HepG2 (cell line): ENCODE results near the gene CDKN3. TPM values are rescaled to one million over a fixed set of nuclear protein-coding genes. Genes with fewer than 3 reads are reported as not detected.

Source experiments
- ATAC-seq: fragments of 200-7000 bp; cut with Tn5 transposase; 3 replicates; pipeline ENCODE4 v1.9.1; 2020; ENCODE audit warnings: mild to moderate bottlenecking, moderate library complexity
- BruUV-seq: library from RNA; stranded (reverse); fragments of 400-500 nt; replicated peaks from 2 replicates; lab custom pipeline; 2021; lab: Mats Ljungman, UMichigan
- CTCF ChIA-PET: fragments of 300-600 bp; formaldehyde crosslinking; extraction: SDS; loops from one replicate; lab custom pipeline; 2021; ENCODE audit warnings: low total read pairs, inconsistent platforms, low intra/inter-chr PET ratio; lab: Yijun Ruan, JAX
- POLR2A ChIA-PET: fragments of 350-600 bp; sonication (Branson Sonifier 250); formaldehyde crosslinking; loops from one replicate; lab custom pipeline; 2020; ENCODE audit warnings: antibody characterized with exemption, inconsistent platforms; lab: Yijun Ruan, JAX
- DNase-seq: peaks from one replicate; pipeline ENCODE4 v3.0.0-alpha.2; 2015; ENCODE audit warnings: low spot score
- FAIRE-seq: peaks from 3 replicates; lab custom pipeline; 2011; peaks lifted over from hg19 to GRCh38; lab: Jason Lieb, UNC
- H2AFZ ChIP-seq: one replicate; pipeline ENCODE4 v1.6.1; 2011; ENCODE audit warnings: low read length, inconsistent platforms
- H3K27ac ChIP-seq: fragments of 300-600 bp; 3 replicates; pipeline ENCODE4 v1.8.0; 2011; ENCODE audit warnings: mixed run types, mild to moderate bottlenecking, mixed read lengths, low read length, inconsistent platforms; ENCODE audit not compliant: insufficient read depth; ENCODE audit errors: extremely low read length
- H3K27me3 ChIP-seq, 2 experiments: fragments of 200-600 bp in 1 of 2; 2 replicates in 1 of 2; 3 replicates in 1 of 2; pipeline versions ENCODE4 v1.6.0 to v1.8.0; 2011; ENCODE audit warnings: low read length in 2 of 2, mild to moderate bottlenecking in 2 of 2, moderate library complexity in 2 of 2, inconsistent platforms in 1 of 2; ENCODE audit not compliant: insufficient read depth in 2 of 2, control insufficient read depth in 1 of 2
- H3K36me3 ChIP-seq, 2 experiments: fragments of 200-600 bp in 1 of 2; replicated peaks in 1 of 2; 2 replicates in 1 of 2; 3 replicates in 1 of 2; pipeline versions ENCODE4 v1.5.1 to v1.8.0; 2011; ENCODE audit warnings: low read length in 2 of 2, inconsistent platforms in 1 of 2; ENCODE audit not compliant: insufficient read depth in 2 of 2, control insufficient read depth in 1 of 2
- H3K4me1 ChIP-seq: 2 replicates; pipeline ENCODE4 v1.5.1; 2012; ENCODE audit warnings: low read length, inconsistent platforms; ENCODE audit not compliant: insufficient read depth
- H3K4me2 ChIP-seq: 2 replicates; pipeline ENCODE4 v1.6.0; 2011; ENCODE audit warnings: low read depth, low read length, inconsistent platforms
- H3K4me3 ChIP-seq, 3 experiments: fragments of 200-600 bp in 1 of 3; sonication (generic), shearing (Covaris generic) in 1 of 3; replicated peaks in 1 of 3; 2 replicates each; pipeline ENCODE4 v1.5.1; 2011 to 2016; ENCODE audit warnings: low read length in 3 of 3, inconsistent platforms in 2 of 3, low read depth in 2 of 3, mild to moderate bottlenecking in 2 of 3, control low read depth in 1 of 3, mixed read lengths in 1 of 3; ENCODE audit not compliant: insufficient read depth in 1 of 3
- H3K79me2 ChIP-seq: one replicate; pipeline ENCODE4 v1.6.1; 2011; ENCODE audit warnings: low read length, inconsistent platforms; ENCODE audit not compliant: insufficient read depth
- H3K9ac ChIP-seq: 2 replicates; pipeline ENCODE4 v1.6.0; 2011; ENCODE audit warnings: mild to moderate bottlenecking, low read depth, low read length, inconsistent platforms; ENCODE audit not compliant: insufficient read depth
- H3K9me3 ChIP-seq: 2 replicates; pipeline ENCODE4 v1.5.1; 2012; ENCODE audit warnings: mild to moderate bottlenecking, low read length
- H4K20me1 ChIP-seq: 2 replicates; pipeline ENCODE4 v1.6.0; 2011; ENCODE audit warnings: inconsistent platforms, mild to moderate bottlenecking, low read length, moderate library complexity; ENCODE audit not compliant: insufficient read depth
- ADNP ChIP-seq: sonication (generic); formaldehyde crosslinking; IDR thresholded peaks from 2 replicates; pipeline ENCODE4 v1.4.0; 2020; ENCODE audit warnings: missing genetic modification reagents
- CBX5 ChIP-seq: sonication (generic); formaldehyde crosslinking; IDR thresholded peaks from 2 replicates; pipeline ENCODE4 v1.4.0; 2020; ENCODE audit warnings: missing genetic modification reagents, borderline replicate concordance
- DNMT1 ChIP-seq: sonication (generic); formaldehyde crosslinking; IDR thresholded peaks from 2 replicates; pipeline ENCODE4 v1.5.1; 2020; ENCODE audit warnings: mild to moderate bottlenecking, missing genetic modification reagents
- FIP1L1 ChIP-seq: fragments of 200-400 bp; formaldehyde crosslinking; IDR thresholded peaks from 2 replicates; pipeline ENCODE4 v1.6.1; 2018; ENCODE audit warnings: low read depth, mild to moderate bottlenecking, low read length, moderate library complexity, borderline replicate concordance; ENCODE audit not compliant: insufficient read depth
- HIVEP1 ChIP-seq: sonication (generic); formaldehyde crosslinking; IDR thresholded peaks from 2 replicates; pipeline ENCODE4 v1.4.0; 2020; ENCODE audit warnings: mild to moderate bottlenecking, missing genetic modification reagents
- HOXD1 ChIP-seq: sonication (generic); formaldehyde crosslinking; IDR thresholded peaks from 2 replicates; pipeline ENCODE4 v1.5.0; 2020; ENCODE audit warnings: missing genetic modification reagents
- NCOA1 ChIP-seq: sonication (generic); formaldehyde crosslinking; IDR thresholded peaks from 2 replicates; pipeline ENCODE4 v1.9.0; 2021; ENCODE audit warnings: missing genetic modification reagents
- NFYB ChIP-seq: sonication (generic); formaldehyde crosslinking; IDR thresholded peaks from 2 replicates; pipeline ENCODE4 v1.4.0; 2020; ENCODE audit warnings: missing genetic modification reagents
- PAX8 ChIP-seq: sonication (generic); formaldehyde crosslinking; IDR thresholded peaks from 2 replicates; pipeline ENCODE4 v1.8.0; 2022; ENCODE audit warnings: mild to moderate bottlenecking, missing genetic modification reagents, borderline replicate concordance
- PHF5A ChIP-seq: IDR thresholded peaks from one replicate; pipeline ENCODE4 v1.6.1; 2018; ENCODE audit warnings: low read depth, missing genetic modification reagents; ENCODE audit not compliant: unreplicated experiment
- PTBP1 ChIP-seq: fragments of 200-400 bp; formaldehyde crosslinking; IDR thresholded peaks from 2 replicates; pipeline ENCODE4 v1.6.1; 2018; ENCODE audit warnings: low read length, low read depth; ENCODE audit not compliant: poor library complexity, severe bottlenecking
- SETDB1 ChIP-seq: sonication (generic); formaldehyde crosslinking; IDR thresholded peaks from 2 replicates; pipeline ENCODE4 v1.5.1; 2020; ENCODE audit warnings: missing genetic modification reagents, mild to moderate bottlenecking, borderline replicate concordance
- SOX13 ChIP-seq, 3 experiments: fragments of 450-650 bp in 1 of 3; sonication (generic) in 1 of 3; formaldehyde crosslinking in 1 of 3; IDR thresholded peaks in 2 of 3; conservative IDR thresholded peaks in 1 of 3; 2 replicates each; pipeline versions ENCODE4 v1.5.0 to v1.6.1; 2016 to 2020; ENCODE audit warnings: antibody characterized with exemption in 1 of 3, mild to moderate bottlenecking in 1 of 3, missing compliant biosample characterization in 1 of 3, missing genetic modification reagents in 1 of 3, moderate library complexity in 1 of 3
- U2AF1 ChIP-seq: fragments of 200-400 bp; formaldehyde crosslinking; optimal IDR thresholded peaks from 2 replicates; pipeline ENCODE3; 2017; ENCODE audit warnings: mild to moderate bottlenecking, low read depth, low read length
- ZBTB20 ChIP-seq: sonication (generic); formaldehyde crosslinking; IDR thresholded peaks from 2 replicates; pipeline ENCODE4 v1.8.1; 2023; ENCODE audit warnings: missing genetic modification reagents, low read depth, mild to moderate bottlenecking, borderline replicate concordance
- ZBTB7A ChIP-seq: sonication (generic); formaldehyde crosslinking; IDR thresholded peaks from 2 replicates; pipeline ENCODE4 v1.8.0; 2022; ENCODE audit warnings: mild to moderate bottlenecking, missing genetic modification reagents
- ZBTB8A ChIP-seq: sonication (generic); formaldehyde crosslinking; IDR thresholded peaks from 2 replicates; pipeline ENCODE4 v1.4.0; 2020; ENCODE audit warnings: mild to moderate bottlenecking, low read depth, missing genetic modification reagents, borderline replicate concordance
- ZFP1 ChIP-seq: IDR thresholded peaks from 2 replicates; pipeline ENCODE4 v1.6.1; 2016
- ZKSCAN8 ChIP-seq: IDR thresholded peaks from 2 replicates; pipeline ENCODE4 v1.6.1; 2016; ENCODE audit warnings: borderline replicate concordance, missing genetic modification reagents, missing compliant biosample characterization
- ZNF225 ChIP-seq: sonication (generic); formaldehyde crosslinking; IDR thresholded peaks from 2 replicates; pipeline ENCODE4 v1.4.0; 2020; ENCODE audit warnings: mild to moderate bottlenecking, missing genetic modification reagents
- ZNF256 ChIP-seq: sonication (generic); formaldehyde crosslinking; conservative IDR thresholded peaks from 2 replicates; pipeline ENCODE4 v1.4.0; 2020; ENCODE audit warnings: missing genetic modification reagents
- ZNF446 ChIP-seq: sonication (generic); formaldehyde crosslinking; IDR thresholded peaks from 2 replicates; pipeline ENCODE4 v1.5.0; 2020; ENCODE audit warnings: mild to moderate bottlenecking, missing genetic modification reagents
- ZNF468 ChIP-seq: sonication (generic); formaldehyde crosslinking; IDR thresholded peaks from 2 replicates; pipeline ENCODE4 v1.8.0; 2022; ENCODE audit warnings: mild to moderate bottlenecking, moderate library complexity, missing genetic modification reagents
- ZNF557 ChIP-seq: sonication (generic); formaldehyde crosslinking; IDR thresholded peaks from 2 replicates; pipeline ENCODE4 v1.4.0; 2020; ENCODE audit warnings: missing genetic modification reagents
- ZNF720 ChIP-seq: sonication (generic); formaldehyde crosslinking; IDR thresholded peaks from 2 replicates; pipeline ENCODE4 v1.4.0; 2020; ENCODE audit warnings: missing genetic modification reagents
- ZNF879 ChIP-seq: sonication (generic); formaldehyde crosslinking; IDR thresholded peaks from 2 replicates; pipeline ENCODE4 v1.8.1; 2023; ENCODE audit warnings: missing genetic modification reagents
- WGBS: methylation state at CpG from one replicate; pipeline ENCODE4 v1.1.6; 2017; ENCODE audit warnings: low lambda C conversion rate; 5-methylcytosine and 5-hydroxymethylcytosine counted together
- in situ Hi-C: cut with HindIII; loops from 2 replicates; pipeline ENCODE4 v1.10.0; 2017; ENCODE audit warnings: low pct_unique_long_range_greater_than_20kb; ENCODE audit not compliant: extremely low pct_ligation_motif_present
- intact Hi-C: fragments of 100-400 bp; cut with micrococcal nuclease; formaldehyde crosslinking; loops from one replicate; pipeline ENCODE4 v1.10.0; 2022; ENCODE audit not compliant: unreplicated experiment
- polyA plus RNA-seq, 8 experiments: library from polyadenylated mRNA; depleted of rRNA in 3 of 8; stranded (reverse) in 7 of 8; unstranded in 1 of 8; fragments of >200 nt; fragmentation: Illumina TruSeq in 4 of 8; extraction: Trizol in 4 of 8; gene quantifications; 2 replicates each; pipeline versions ENCODE4 v1.2.1 to v1.2.3, GENCODE V29; 2011 to 2016; ENCODE audit warnings: low read depth in 4 of 8, missing spikeins in 1 of 8, mixed read lengths in 1 of 8; ENCODE audit not compliant: insufficient read depth in 1 of 8
- total RNA-seq, 5 experiments: library from RNA; depleted of rRNA; stranded (reverse); fragments of >200 nt; fragmentation: Illumina TruSeq; extraction: Trizol; gene quantifications; 2 replicates each; pipeline ENCODE4 v1.2.3, GENCODE V29; 2016; ENCODE audit warnings: low read depth in 1 of 5
- TF ChIP-seq, protein P1 (sequence below): sonication (generic); formaldehyde crosslinking; IDR thresholded peaks from 2 replicates; pipeline ENCODE4 v1.5.1; 2020; ENCODE audit warnings: missing genetic modification reagents, mild to moderate bottlenecking, borderline replicate concordance

Gene CDKN3
- total and polyA plus RNA-seq, 2 of the 13 experiments (the other 11 are each of a cell fraction or from before 2014, with no cell fraction given), result 63.0 to 88.9 TPM

DNA sequence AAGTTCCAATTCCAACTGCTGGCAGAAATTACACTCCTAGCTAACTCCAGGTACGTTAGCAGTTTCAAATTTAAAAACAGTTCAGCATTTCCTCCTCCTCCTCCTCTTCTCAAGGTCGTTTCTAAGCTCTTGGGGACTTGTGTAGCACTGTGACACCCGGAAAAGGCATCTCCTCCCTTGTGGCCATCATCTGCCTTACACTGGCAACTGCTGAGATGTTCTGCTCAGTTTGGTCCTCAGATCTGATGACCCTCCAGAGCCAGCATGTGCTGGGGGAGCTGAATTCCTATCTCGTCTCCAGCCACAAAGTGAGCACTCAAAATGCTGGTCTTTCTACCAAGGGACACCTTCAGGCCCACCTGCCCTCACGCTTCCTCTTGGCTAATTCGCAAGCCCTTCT lies 43.5 kb upstream of the CDKN3 start:
- H3K4me3 ChIP-seq, result peak overlapping the region; percentile 20 to 68 (median 50); a peak in 5 of 6 replicates
- TSS peak; percentile 64 for BruUV-seq
- H3K9ac ChIP-seq, result peak overlapping the region; percentile 79
- no peak overlapping the region for H2AFZ ChIP-seq
- H3K79me2 ChIP-seq, result no peaks in the 10 kb centered on the region
- H3K9me3 ChIP-seq, result no peaks in the 10 kb centered on the region
- no peaks in the 10 kb centered on the region for H3K36me3 ChIP-seq
- DNase-seq (peak; percentile 69), FAIRE-seq (no peak), ATAC-seq (peak; percentile 73)
- H3K4me1 ChIP-seq, result peaks cover 75% of the 10 kb centered on the region
- intact Hi-C loops, result loop anchor here (2.0 to 5.0 kb wide), 2 partner anchors 396 to 740 kb away; partner anchors contain the start of gene BMP4
- in situ Hi-C loops, result no loop called here
- CTCF ChIA-PET, result no interaction called here
- POLR2A ChIA-PET, result interaction anchor here (0.8 to 3.3 kb wide), 20 partner anchors 10 to 815 kb away, joined by 3 to 102 read pairs (median 6); partner anchors contain the start of genes BMP4, CDKN3, CGRRF1 and GMFB
- H3K27ac ChIP-seq, result peak overlapping the region; percentile 90
- peak overlapping the region; percentile 93 for H3K4me2 ChIP-seq
- no peaks in the 10 kb centered on the region for H3K27me3 ChIP-seq
- under 1% methylated on average over 6 of the region's 6 CpGs for WGBS
- no peaks in the 10 kb centered on the region for H4K20me1 ChIP-seq
- TF ChIP-seq PTBP1 (no peak), ZNF446 (CRISPR knock-in tag) (no peak), ZNF557 (CRISPR knock-in tag) (no peak), ZNF879 (no peak), DNMT1 (CRISPR knock-in tag) (no peak), ZNF720 (no peak), ZBTB20 (no peak), ZBTB8A (CRISPR knock-in tag) (no peak), NCOA1 (CRISPR knock-in tag) (no peak), PAX8 (no peak), SETDB1 (no peak), HOXD1 (CRISPR knock-in tag) (0 out of 2 replicates have a peak, but pooled peaks have one; percentile 32), ZNF256 (no peak), SOX13 (IDR thresholded peaks at IDR 0.05) (0 out of 2 replicates have a peak, but pooled peaks have one; percentile 2), SOX13 (CRISPR knock-in tag; conservative IDR thresholded peaks at IDR 0.05 in 1 of 2, IDR thresholded peaks at IDR 0.05 in 1 of 2) (no peak), ZKSCAN8 (CRISPR knock-in tag) (no peak), ZNF468 (CRISPR knock-in tag) (no peak), FIP1L1 (no peak), NFYB (no peak), ZBTB7A (no peak), ZNF225 (CRISPR knock-in tag) (no peak), ADNP (CRISPR knock-in tag) (0 out of 2 replicates have a peak, but pooled peaks have one; percentile 32), CBX5 (CRISPR knock-in tag) (no peak; the same call in 1 of the 2 replicates), HIVEP1 (CRISPR knock-in tag) (no peak), U2AF1 (no peak), ZFP1 (CRISPR knock-in tag) (no peak), PHF5A (CRISPR knock-in tag) (peak; percentile 21)
- TF ChIP-seq, protein P1, sequence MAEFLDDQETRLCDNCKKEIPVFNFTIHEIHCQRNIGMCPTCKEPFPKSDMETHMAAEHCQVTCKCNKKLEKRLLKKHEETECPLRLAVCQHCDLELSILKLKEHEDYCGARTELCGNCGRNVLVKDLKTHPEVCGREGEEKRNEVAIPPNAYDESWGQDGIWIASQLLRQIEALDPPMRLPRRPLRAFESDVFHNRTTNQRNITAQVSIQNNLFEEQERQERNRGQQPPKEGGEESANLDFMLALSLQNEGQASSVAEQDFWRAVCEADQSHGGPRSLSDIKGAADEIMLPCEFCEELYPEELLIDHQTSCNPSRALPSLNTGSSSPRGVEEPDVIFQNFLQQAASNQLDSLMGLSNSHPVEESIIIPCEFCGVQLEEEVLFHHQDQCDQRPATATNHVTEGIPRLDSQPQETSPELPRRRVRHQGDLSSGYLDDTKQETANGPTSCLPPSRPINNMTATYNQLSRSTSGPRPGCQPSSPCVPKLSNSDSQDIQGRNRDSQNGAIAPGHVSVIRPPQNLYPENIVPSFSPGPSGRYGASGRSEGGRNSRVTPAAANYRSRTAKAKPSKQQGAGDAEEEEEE, result no peak
